Mucosa of gallbladder (tissue), 1 donor: ENCODE results near the gene HOXA6. TPM values are rescaled to one million over a fixed set of nuclear protein-coding genes. Genes with fewer than 3 reads are reported as not detected.

Source experiments
- DNase-seq: peaks from one replicate; pipeline ENCODE4 v3.0.0-alpha.2; 2020; ENCODE audit warnings: low spot score
- total RNA-seq: library from RNA; stranded (reverse); gene quantifications from one replicate; pipeline ENCODE4 v1.2.1, GENCODE V29; 2021
- donor health status: DM: no; HTN: no; CAD: no.

HOXA6 gene
- total RNA-seq, 1 donor from 2014 or later, result 0.29 TPM

GRCh38 chr7:27122077-27122910, 25.3 kb downstream of the HOXA6 start:
- no peak for DNase-seq

GRCh38 chr7:27121684-27122076, 25.9 kb downstream of the HOXA6 start:
- DNase-seq, result no peak

DNA sequence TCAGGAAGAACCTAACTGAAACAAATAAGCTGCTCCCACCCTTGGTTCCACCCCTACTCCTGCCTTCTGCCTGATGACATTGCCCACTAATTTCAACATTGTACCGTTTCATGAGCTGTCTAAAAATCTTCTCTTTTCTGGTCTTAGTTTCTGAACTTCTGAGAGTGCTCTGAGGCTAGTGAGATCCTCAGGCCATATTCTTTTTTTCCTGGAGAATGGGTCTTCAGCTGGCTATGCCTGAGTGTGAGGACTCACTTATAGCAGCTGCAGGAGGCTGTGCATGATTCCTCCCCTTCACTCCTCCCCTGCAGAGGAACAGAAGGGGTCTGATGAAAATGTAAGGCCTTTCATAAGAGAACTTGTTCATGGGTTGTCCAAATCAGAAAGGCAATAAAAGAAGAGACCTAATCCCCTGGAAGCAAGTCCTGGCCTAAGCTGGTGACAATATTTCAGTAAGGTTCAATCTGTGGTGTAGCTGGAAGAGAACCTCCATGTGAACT, 28.1 kb downstream of the HOXA6 start:
- no peak for DNase-seq

DNA sequence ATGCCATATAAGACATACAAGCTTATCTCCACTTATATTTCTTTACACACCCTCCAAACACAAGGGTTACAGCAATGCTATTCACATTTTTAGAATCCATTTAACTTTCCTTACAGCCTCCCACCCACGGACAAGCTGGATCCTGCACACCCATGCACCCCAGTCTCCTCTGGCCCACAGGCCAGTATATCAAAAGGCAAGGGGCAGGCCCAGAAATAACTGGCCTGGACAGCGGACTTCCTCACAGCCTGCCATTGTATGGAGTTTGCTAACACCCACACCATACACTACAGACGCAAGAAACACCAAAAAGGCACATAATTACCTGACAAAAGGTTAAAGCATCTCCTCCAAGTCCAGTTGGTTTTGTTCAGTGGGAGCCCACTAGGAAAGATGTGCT, 29.0 kb downstream of the HOXA6 start:
- no peak for DNase-seq

- no peak for DNase-seq
These were observed 29.6 kb downstream of the HOXA6 start for GRCh38 chr7:27117887-27118491.

DNA sequence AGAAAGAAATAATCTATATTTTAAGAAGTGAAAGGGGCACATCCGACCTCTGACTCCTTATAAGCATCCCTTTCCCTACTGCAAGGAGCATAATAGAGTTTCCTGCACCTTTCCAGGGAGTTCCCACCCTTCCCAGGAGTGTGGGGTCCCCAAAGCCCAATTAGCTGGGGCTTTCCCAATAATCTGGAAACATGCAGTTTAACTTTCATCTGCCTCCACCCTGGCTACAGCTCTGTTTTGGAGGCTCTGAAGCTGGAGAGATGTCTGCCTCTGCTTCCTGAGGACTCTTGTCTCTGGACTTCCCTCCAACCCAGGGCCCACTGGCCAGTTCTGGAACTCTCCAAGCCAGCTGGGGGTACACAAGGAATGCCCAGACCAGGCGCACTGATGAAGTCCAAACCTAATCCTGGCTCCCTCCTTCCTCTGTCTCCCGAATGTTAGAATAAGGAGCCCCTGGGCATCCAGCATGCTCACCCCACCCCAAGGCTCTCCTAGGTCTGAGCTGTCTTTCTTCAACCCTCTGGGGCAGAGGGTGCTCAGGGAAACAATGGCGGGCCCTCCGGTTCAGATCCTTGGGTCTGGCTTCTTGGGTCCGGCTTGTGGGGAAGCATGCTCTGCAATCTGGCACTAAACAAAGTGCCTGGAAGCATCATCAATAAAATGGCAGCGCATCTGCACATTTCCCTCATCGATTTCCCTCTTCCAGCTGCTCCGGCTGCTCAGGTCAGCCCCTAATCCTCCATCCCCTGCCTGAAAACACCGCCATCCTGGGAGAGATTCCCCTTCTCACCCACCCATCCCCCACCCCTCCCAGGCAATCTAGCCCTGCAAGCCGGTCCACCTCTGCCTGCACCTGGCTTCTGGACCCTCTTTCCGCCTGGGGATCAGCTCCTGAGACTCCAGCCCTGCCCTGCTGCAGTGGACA, 30.4 kb downstream of the HOXA6 start:
- DNase-seq, result no peak

- no peak for DNase-seq
These were observed 31.3 kb downstream of the HOXA6 start for GRCh38 chr7:27116031-27116961.

DNA sequence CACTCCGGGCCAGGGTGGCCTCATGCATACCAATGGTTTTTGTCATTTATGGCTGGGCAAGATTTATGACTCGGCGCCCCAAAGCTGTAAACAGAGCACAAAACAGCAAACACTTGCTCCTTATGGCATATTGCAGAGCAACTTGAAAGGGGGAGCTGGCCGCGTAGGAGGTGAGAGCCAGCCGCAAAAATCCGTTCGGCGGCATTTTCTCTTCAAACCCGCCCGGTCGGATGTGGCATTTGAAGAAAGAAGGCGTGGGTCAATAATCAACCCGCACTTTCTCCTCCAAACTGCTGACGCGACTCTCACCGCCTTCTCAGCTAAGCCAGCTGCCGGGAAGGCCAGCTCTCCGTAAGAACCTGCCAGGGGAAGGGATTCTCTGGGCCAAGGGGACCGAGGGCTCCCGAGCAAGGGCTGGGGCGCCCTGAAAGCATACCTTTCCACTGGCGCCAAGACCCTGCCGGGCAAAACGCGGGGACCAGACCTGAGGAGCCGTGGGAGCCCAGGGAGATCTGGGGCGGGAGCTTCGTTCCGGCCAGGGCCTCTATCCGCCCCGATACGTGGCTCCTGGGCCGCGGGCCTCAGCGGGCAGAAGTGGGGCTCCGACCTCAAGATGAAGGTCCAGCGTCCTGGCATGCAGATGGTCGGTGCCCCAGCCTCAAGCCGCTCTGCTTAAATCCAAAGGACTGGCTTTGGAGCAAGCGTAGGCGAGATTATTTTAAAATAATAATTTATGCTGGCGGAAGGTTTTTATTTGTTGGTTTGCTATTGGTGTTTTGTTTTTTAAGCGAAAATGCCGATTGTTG, 32.1 kb downstream of the HOXA6 start:
- DNase-seq, result no peak

GRCh38 chr7:27114881-27115220, 32.7 kb downstream of the HOXA6 start:
- no peak for DNase-seq

- no peak for DNase-seq
These were observed 33.4 kb downstream of the HOXA6 start for GRCh38 chr7:27113991-27114769.

- DNase-seq, result no peak
These were observed 34.3 kb downstream of the HOXA6 start for GRCh38 chr7:27112955-27113949.

GRCh38 chr7:27112361-27112760, 35.2 kb downstream of the HOXA6 start:
- no peak for DNase-seq

GRCh38 chr7:27111751-27112277, 35.8 kb downstream of the HOXA6 start:
- no peak for DNase-seq

GRCh38 chr7:27111042-27111750, 36.4 kb downstream of the HOXA6 start:
- no peak for DNase-seq

GRCh38 chr7:27110186-27111031, 37.2 kb downstream of the HOXA6 start:
- DNase-seq, result no peak

- DNase-seq, result no peak
These were observed 37.9 kb downstream of the HOXA6 start for GRCh38 chr7:27109466-27110185.
